ENCODE results near the gene PLEKHM1. TPM values are rescaled to one million over a fixed set of nuclear protein-coding genes. Genes with fewer than 3 reads are reported as not detected.
A peak's percentile ranks its signal among the peaks of the same experiment; 100 is the strongest.
"Not testable (repeated sequence)": the region's sequence is repeated elsewhere in the genome, so short reads cannot be mapped to it uniquely, and the experiment has no call there.

The PLEKHM1 gene
- total and polyA plus RNA-seq, 11 donors, result 11.1 to 48.0 (median 30.4) TPM

DNA sequence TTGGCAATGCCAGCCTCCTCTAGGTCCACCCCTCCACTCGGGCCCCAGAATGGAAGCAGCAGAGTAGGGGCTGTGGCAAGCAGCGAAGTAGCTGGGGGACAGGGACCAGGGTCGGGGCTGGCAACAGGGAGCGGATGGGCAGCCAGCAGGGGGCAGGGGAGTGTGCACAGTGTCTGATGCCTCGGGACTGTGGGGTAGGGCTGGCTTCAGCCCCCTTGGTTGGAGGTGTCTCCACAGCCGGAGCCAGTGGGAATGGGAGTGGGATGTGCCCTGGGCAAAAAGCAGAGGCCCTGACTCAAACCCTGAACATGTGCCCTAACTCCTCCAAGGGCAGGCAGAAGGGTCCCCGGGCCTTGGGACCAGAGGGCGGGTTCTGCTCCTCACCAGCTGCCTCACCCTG, 39.4 kb downstream of the PLEKHM1 start:
- no peak overlapping the region for H3K4me3 ChIP-seq
- H3K9me3 ChIP-seq, result no peaks in the 10 kb centered on the region
- peaks cover 0 to 41% (median 20%) of the 10 kb centered on the region in 9 donors for H3K36me3 ChIP-seq
- TF ChIP-seq POLR2A (IDR thresholded peaks at IDR 0.05), result no peak
- TF ChIP-seq, protein P1, sequence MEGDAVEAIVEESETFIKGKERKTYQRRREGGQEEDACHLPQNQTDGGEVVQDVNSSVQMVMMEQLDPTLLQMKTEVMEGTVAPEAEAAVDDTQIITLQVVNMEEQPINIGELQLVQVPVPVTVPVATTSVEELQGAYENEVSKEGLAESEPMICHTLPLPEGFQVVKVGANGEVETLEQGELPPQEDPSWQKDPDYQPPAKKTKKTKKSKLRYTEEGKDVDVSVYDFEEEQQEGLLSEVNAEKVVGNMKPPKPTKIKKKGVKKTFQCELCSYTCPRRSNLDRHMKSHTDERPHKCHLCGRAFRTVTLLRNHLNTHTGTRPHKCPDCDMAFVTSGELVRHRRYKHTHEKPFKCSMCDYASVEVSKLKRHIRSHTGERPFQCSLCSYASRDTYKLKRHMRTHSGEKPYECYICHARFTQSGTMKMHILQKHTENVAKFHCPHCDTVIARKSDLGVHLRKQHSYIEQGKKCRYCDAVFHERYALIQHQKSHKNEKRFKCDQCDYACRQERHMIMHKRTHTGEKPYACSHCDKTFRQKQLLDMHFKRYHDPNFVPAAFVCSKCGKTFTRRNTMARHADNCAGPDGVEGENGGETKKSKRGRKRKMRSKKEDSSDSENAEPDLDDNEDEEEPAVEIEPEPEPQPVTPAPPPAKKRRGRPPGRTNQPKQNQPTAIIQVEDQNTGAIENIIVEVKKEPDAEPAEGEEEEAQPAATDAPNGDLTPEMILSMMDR (IDR thresholded peaks at IDR 0.05), result no peak
- H3K27me3 ChIP-seq, result no peaks in the 10 kb centered on the region
- 84 to 93% (median 89%) methylated on average over 7 to 8 of the region's 8 CpGs for WGBS, 4 donors
- peaks cover 0 to 15% (median 3%) of the 10 kb centered on the region in 12 donors for H3K4me1 ChIP-seq
- intact Hi-C loops (cut with DNase I), result no loop called here
- H3K27ac ChIP-seq, result no peak overlapping the region
- no peak for DNase-seq
- ATAC-seq, result no peak

- Histone ChIP-seq H3K4me1 (peaks cover 0 to 18% (median 5%) of the 10 kb centered on the region in 12 donors), H3K36me3 (peaks cover 0 to 41% (median 24%) of the 10 kb centered on the region in 9 donors)
- intact Hi-C loops (cut with DNase I); DNase-seq; H3K4me3 ChIP-seq; H3K27me3 ChIP-seq; ATAC-seq; H3K27ac ChIP-seq; H3K9me3 ChIP-seq: not testable (repeated sequence)
- 96 to 100% (median 98%) methylated on average over 1 of the region's 1 CpG for WGBS, 4 donors
Measured at GRCh38 chr17:45449708-45450329, 40.7 kb downstream of the PLEKHM1 start.

- intact Hi-C loops (cut with DNase I); DNase-seq: not testable (repeated sequence)
Measured at GRCh38 chr17:45449260-45449659, 41.3 kb downstream of the PLEKHM1 start.

DNA sequence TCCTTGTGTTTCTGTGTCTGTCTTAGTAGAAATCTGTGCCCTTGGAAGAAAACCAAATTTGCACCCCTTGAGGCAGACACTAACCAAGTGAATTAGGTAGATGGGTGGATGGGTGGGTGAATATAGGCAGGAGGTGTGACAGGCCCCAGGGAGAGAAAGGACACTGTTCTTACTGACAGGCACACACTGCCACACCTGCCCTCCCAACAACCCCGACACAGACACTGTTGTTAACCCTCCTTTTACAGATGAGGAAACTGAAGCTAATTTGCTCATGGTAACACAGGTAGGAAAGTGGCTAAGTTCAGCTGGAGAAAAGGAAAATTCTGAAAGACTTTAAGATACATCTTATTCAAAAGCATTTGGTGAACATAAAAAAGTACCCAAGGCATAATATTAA, 42.0 kb downstream of the PLEKHM1 start:
- peak overlapping the region in 1 of 12 donors; percentile 55 for H3K27ac ChIP-seq
- peaks cover 0 to 34% (median 16%) of the 10 kb centered on the region in 9 donors for H3K36me3 ChIP-seq
- DNase-seq; H3K9me3 ChIP-seq; H3K4me3 ChIP-seq; H3K27me3 ChIP-seq; intact Hi-C loops (cut with DNase I); ATAC-seq: not testable (repeated sequence)
- H3K4me1 ChIP-seq, result peaks cover 0 to 18% (median 5%) of the 10 kb centered on the region in 12 donors
- WGBS, 4 donors, result 83 to 100% (median 100%) methylated on average over 1 of the region's 1 CpG; no CpG with 5 or more reads in 1 of the 4 donors

More at GRCh38 chr17:45449260-45449659, 41.3 kb downstream of the PLEKHM1 start:
- H3K4me1 ChIP-seq, result peaks cover 0 to 18% (median 5%) of the 10 kb centered on the region in 12 donors
- not testable (repeated sequence) for H3K9me3 ChIP-seq, ATAC-seq, H3K27ac ChIP-seq, H3K27me3 ChIP-seq, H3K4me3 ChIP-seq
- H3K36me3 ChIP-seq, result peaks cover 0 to 36% (median 20%) of the 10 kb centered on the region in 9 donors
- whole genome bisulfite sequencing, 4 donors, result 95 to 100% (median 97%) methylated on average over 1 of the region's 1 CpG

- H3K4me3 ChIP-seq; H3K9me3 ChIP-seq; ATAC-seq; DNase-seq; H3K27me3 ChIP-seq; intact Hi-C loops (cut with DNase I): not testable (repeated sequence)
- Histone ChIP-seq H3K36me3 (peaks cover 0 to 32% (median 16%) of the 10 kb centered on the region in 9 donors), H3K4me1 (peaks cover 0 to 18% (median 5%) of the 10 kb centered on the region in 12 donors), H3K27ac (peak overlapping the region in 6 of 12 donors; percentile 29 to 64 (median 57))
- 92 to 94% (median 93%) methylated on average over 7 of the region's 7 CpGs for WGBS, 4 donors
Measured at GRCh38 chr17:45448066-45448465, 42.5 kb downstream of the PLEKHM1 start.

GRCh38 chr17:45447650-45448049, 42.9 kb downstream of the PLEKHM1 start:
- DNase-seq; H3K27me3 ChIP-seq; H3K4me3 ChIP-seq; intact Hi-C loops (cut with DNase I); H3K9me3 ChIP-seq: not testable (repeated sequence)
- Histone ChIP-seq H3K36me3 (peaks cover 0 to 28% (median 14%) of the 10 kb centered on the region in 9 donors), H3K4me1 (peaks cover 0 to 18% (median 5%) of the 10 kb centered on the region in 12 donors), H3K27ac (peak overlapping the region in 10 of 12 donors; percentile 33 to 71 (median 57))
- peak in 1 of 4 donors; percentile 27 for ATAC-seq
- WGBS, 4 donors, result 69 to 78% (median 76%) methylated on average over 14 of the region's 14 CpGs

GRCh38 chr17:45446872-45447625, 43.5 kb downstream of the PLEKHM1 start:
- H3K4me3 ChIP-seq; intact Hi-C loops (cut with DNase I); H3K9me3 ChIP-seq; H3K27me3 ChIP-seq; DNase-seq: not testable (repeated sequence)
- Histone ChIP-seq H3K4me1 (peaks cover 0 to 18% (median 5%) of the 10 kb centered on the region in 12 donors), H3K27ac (peak overlapping the region in 11 of 12 donors; percentile 5 to 71 (median 55)), H3K36me3 (peaks cover 0 to 24% (median 14%) of the 10 kb centered on the region in 9 donors)
- WGBS, 4 donors, result 74 to 85% (median 83%) methylated on average over 8 of the region's 8 CpGs
- peak in 3 of 4 donors; percentile 47 to 62 (median 57) for ATAC-seq

DNA sequence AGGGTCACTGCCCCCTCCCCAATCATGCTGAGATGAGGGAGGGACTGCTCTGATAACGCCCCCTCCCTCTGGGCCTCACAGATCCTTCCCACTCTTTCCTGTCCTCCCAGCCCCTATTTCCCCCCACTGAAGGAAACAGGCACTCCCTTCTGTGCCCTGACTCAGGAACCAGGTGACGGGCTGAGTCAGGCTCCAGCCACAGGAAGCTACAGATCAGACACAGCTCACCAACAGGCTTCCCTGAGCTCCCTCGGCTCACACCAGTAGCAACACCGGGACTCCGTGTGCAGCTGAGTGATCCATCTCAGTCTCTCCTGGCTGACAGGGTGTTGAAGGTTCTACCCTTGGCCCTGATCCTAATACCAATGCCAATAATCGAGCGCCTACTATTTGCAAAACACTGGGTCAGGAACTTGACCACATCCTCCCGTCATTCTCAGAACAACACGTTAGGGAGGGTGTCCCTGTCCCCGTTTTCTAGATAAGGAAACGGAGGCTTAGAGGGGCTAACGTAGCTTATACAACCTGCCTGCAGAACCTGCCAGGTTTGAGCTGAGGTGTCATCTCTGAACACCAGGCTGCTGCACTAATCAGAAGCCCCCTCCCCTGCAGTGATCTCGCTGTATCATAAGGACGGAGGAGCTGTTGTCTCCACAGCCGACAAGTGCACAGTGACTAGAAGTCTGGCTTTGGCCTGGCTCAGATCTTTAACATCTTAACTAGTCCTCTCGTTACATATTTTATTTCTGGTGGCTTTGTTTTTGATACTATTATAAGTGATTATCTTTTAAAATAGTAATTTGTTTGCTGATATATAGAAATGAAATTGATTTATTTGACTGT, 44.4 kb downstream of the PLEKHM1 start:
- Histone ChIP-seq H3K36me3 (peaks cover 0 to 22% (median 14%) of the 10 kb centered on the region in 9 donors), H3K27ac (peak overlapping the region in 8 of 12 donors; percentile 6 to 59 (median 48)), H3K4me1 (peaks cover 0 to 18% (median 5%) of the 10 kb centered on the region in 12 donors)
- H3K27me3 ChIP-seq; H3K9me3 ChIP-seq; intact Hi-C loops (cut with DNase I); H3K4me3 ChIP-seq: not testable (repeated sequence)
- peak in 2 of 5 donors; percentile 47 to 49 for DNase-seq
- 58 to 64% (median 60%) methylated on average over 14 to 16 of the region's 16 CpGs for WGBS, 4 donors
- ATAC-seq, result peak; percentile 66 to 87 (median 74)

Data from heart left ventricle (tissue), 16 donors.